Left ventricle myocardium inferior (tissue), 1 donor: ENCODE data around the gene PDZD2. TPM values are rescaled to one million over a fixed set of nuclear protein-coding genes. Genes with fewer than 3 reads are reported as not detected.

ENCODE experiments used
- DNase-seq: peaks from one replicate; pipeline ENCODE4 v3.0.0-alpha.2; 2020
- H3K27ac ChIP-seq: fragments of 200-600 bp; replicated peaks from 2 replicates; pipeline ENCODE4 v1.8.0; 2021
- H3K27me3 ChIP-seq: fragments of 200-600 bp; 2 replicates; pipeline ENCODE4 v1.8.0; 2021; ENCODE audit warnings: low read depth
- H3K36me3 ChIP-seq: fragments of 200-600 bp; 2 replicates; pipeline ENCODE4 v1.8.0; 2021
- H3K4me1 ChIP-seq: fragments of 200-600 bp; 2 replicates; pipeline ENCODE4 v1.8.0; 2021
- H3K4me3 ChIP-seq: fragments of 200-600 bp; 2 replicates; pipeline ENCODE4 v1.8.0; 2021; ENCODE audit warnings: mild to moderate bottlenecking, moderate library complexity
- H3K9me3 ChIP-seq: fragments of 200-600 bp; replicated peaks from 2 replicates; pipeline ENCODE4 v1.8.0; 2021
- CTCF ChIP-seq: fragments of 200-600 bp; IDR thresholded peaks from 2 replicates; pipeline ENCODE4 v1.8.0; 2021; ENCODE audit warnings: antibody characterized with exemption, mild to moderate bottlenecking, borderline replicate concordance
- intact Hi-C: fragments of 100-400 bp; cut with micrococcal nuclease; formaldehyde crosslinking; loops from one replicate; pipeline ENCODE4 v1.11.0; 2022
- total RNA-seq: library from RNA; stranded (reverse); fragmentation: NEBNext Ultra II Directional; extraction: Animal tissue kit (Norgen Biotek cat#: 25700); gene quantifications from one replicate; pipeline ENCODE4 v1.2.1, GENCODE V29; 2021
- donor health status: DM: no; HTN: yes; CAD: no; lungs with severe emphysema.

PDZD2 gene
- total RNA-seq, 1 donor from 2014 or later = 120 TPM

GRCh38 chr5:31783731-31784130 lies 144.8 kb downstream of the PDZD2 start:
- intact Hi-C loops = no loop called here
- Histone ChIP-seq H3K27ac (peak overlapping the region; percentile 71), H3K9me3 (peaks cover under 1% of the 10 kb centered on the region), H3K4me1 (peaks cover 63% of the 10 kb centered on the region), H3K4me3 (no peak overlapping the region), H3K27me3 (no peaks in the 10 kb centered on the region), H3K36me3 (peaks cover 8% of the 10 kb centered on the region)
- no peak for TF ChIP-seq CTCF
- DNase-seq = no peak

- no peak overlapping the region for H3K4me3 ChIP-seq
- H3K27me3 ChIP-seq = no peaks in the 10 kb centered on the region
- intact Hi-C loops = no loop called here
- peaks cover 46% of the 10 kb centered on the region for H3K4me1 ChIP-seq
- peak overlapping the region; percentile 71 for H3K27ac ChIP-seq
- H3K9me3 ChIP-seq = peaks cover 6% of the 10 kb centered on the region
- no peak for TF ChIP-seq CTCF
- H3K36me3 ChIP-seq = peaks cover 18% of the 10 kb centered on the region
- peak; percentile 29 for DNase-seq
Observed at GRCh38 chr5:31786090-31786631, 147.2 kb downstream of the PDZD2 start.

GRCh38 chr5:31794009-31794408 lies 155.1 kb downstream of the PDZD2 start:
- H3K4me3 ChIP-seq = no peak overlapping the region
- H3K27me3 ChIP-seq = no peaks in the 10 kb centered on the region
- peaks cover 9% of the 10 kb centered on the region for H3K4me1 ChIP-seq
- intact Hi-C loops = no loop called here
- H3K27ac ChIP-seq = no peak overlapping the region
- H3K36me3 ChIP-seq = peaks cover 17% of the 10 kb centered on the region
- DNase-seq = no peak
- TF ChIP-seq CTCF = no peak
- H3K9me3 ChIP-seq = peaks cover 2% of the 10 kb centered on the region

- TF ChIP-seq CTCF = no peak
- no peaks in the 10 kb centered on the region for H3K27me3 ChIP-seq
- H3K36me3 ChIP-seq = peaks cover 3% of the 10 kb centered on the region
- intact Hi-C loops = no loop called here
- DNase-seq = no peak
- no peak overlapping the region for H3K4me3 ChIP-seq
- H3K9me3 ChIP-seq = no peaks in the 10 kb centered on the region
- H3K4me1 ChIP-seq = peaks cover 20% of the 10 kb centered on the region
- no peak overlapping the region for H3K27ac ChIP-seq
Observed at GRCh38 chr5:31798168-31798567, 159.2 kb downstream of the PDZD2 start.

- Histone ChIP-seq H3K9me3 (no peaks in the 10 kb centered on the region), H3K4me3 (no peak overlapping the region), H3K27ac (no peak overlapping the region), H3K4me1 (peaks cover 20% of the 10 kb centered on the region), H3K27me3 (no peaks in the 10 kb centered on the region), H3K36me3 (peaks cover 3% of the 10 kb centered on the region)
- DNase-seq = no peak
- no peak for TF ChIP-seq CTCF
- intact Hi-C loops = no loop called here
Observed at GRCh38 chr5:31800351-31800750, 161.4 kb downstream of the PDZD2 start.
